HCT116 (cell line): ENCODE measurements around the gene GRM3. TPM values are rescaled to one million over a fixed set of nuclear protein-coding genes. Genes with fewer than 3 reads are reported as not detected.

Experiments used
- ATAC-seq: fragments of 200-7000 bp; cut with Tn5 transposase; 2 replicates; pipeline ENCODE4 v1.9.1; 2020; ENCODE audit warnings: mild to moderate bottlenecking, moderate library complexity
- BruUV-seq: library from RNA; stranded (reverse); fragments of 400-500 nt; replicated peaks from 2 replicates; lab custom pipeline; 2021; lab: Mats Ljungman, UMichigan
- CTCF ChIA-PET: fragments of 300-600 bp; sonication (Branson Sonifier 250); formaldehyde crosslinking; loops from one replicate; lab custom pipeline; 2021; ENCODE audit warnings: antibody characterized with exemption; lab: Charles Lee
- POLR2A ChIA-PET: fragments of 300-600, 350-600 bp; sonication (Branson Sonifier 250); formaldehyde crosslinking; loops from one replicate; lab custom pipeline; 2021; ENCODE audit warnings: antibody characterized with exemption; lab: Charles Lee
- RAD21 ChIA-PET, 2 experiments: fragments of 300-600 bp; sonication (Branson Sonifier 250); formaldehyde crosslinking; loops; one replicate each; lab custom pipeline; 2023; ENCODE audit warnings: low total read pairs in 2 of 2; ENCODE audit not compliant: uncharacterized antibody in 2 of 2, unreplicated experiment in 2 of 2, low non-redundant PET in 1 of 2; lab: Charles Lee
- DNase-seq: peaks from one replicate; pipeline ENCODE4 v3.0.0-alpha.2; 2010; ENCODE audit warnings: low read depth, low spot score
- H2AFZ ChIP-seq: fragments of 200-600 bp; shearing (Covaris generic), sonication (generic); 2 replicates; pipeline ENCODE4 v1.6.1; 2017; ENCODE audit warnings: low read depth, mixed run types, mixed read lengths, antibody characterized with exemption, low read length; ENCODE audit not compliant: poor library complexity, severe bottlenecking
- H3K27ac ChIP-seq: 2 replicates; pipeline ENCODE4 v1.5.1; 2012; ENCODE audit warnings: low read depth, low read length
- H3K27me3 ChIP-seq: fragments of 200-600 bp; sonication (generic); 2 replicates; pipeline ENCODE4 v1.6.1; 2016; ENCODE audit warnings: mixed run types, low read length, mixed read lengths; ENCODE audit not compliant: insufficient read depth
- H3K36me3 ChIP-seq, 2 experiments: fragments of 200-500 bp in 1 of 2; fragments of 200-600 bp in 1 of 2; sonication (Bioruptor generic) in 1 of 2; sonication (generic) in 1 of 2; 2 replicates each; pipeline versions ENCODE4 v1.5.1 to v1.6.1; 2014 to 2016; ENCODE audit warnings: low read length in 2 of 2, inconsistent platforms in 1 of 2, mixed read lengths in 1 of 2, mixed run types in 1 of 2; ENCODE audit not compliant: insufficient read depth in 2 of 2, control insufficient read depth in 1 of 2
- H3K4me1 ChIP-seq, 2 experiments: fragments of 200-600 bp in 1 of 2; sonication (generic) in 1 of 2; 2 replicates each; pipeline versions ENCODE4 v1.5.1 to v1.6.1; 2012 to 2017; ENCODE audit warnings: low read length in 2 of 2, inconsistent platforms in 1 of 2, mild to moderate bottlenecking in 1 of 2, mixed read lengths in 1 of 2, mixed run types in 1 of 2, moderate library complexity in 1 of 2; ENCODE audit not compliant: insufficient read depth in 2 of 2, control insufficient read depth in 1 of 2
- H3K4me2 ChIP-seq: fragments of 200-600 bp; sonication (generic); 2 replicates; pipeline ENCODE4 v1.6.1; 2017; ENCODE audit warnings: mixed run types, low read length, mixed read lengths
- H3K4me3 ChIP-seq, 2 experiments: fragments of 200-600 bp in 1 of 2; sonication (generic) in 1 of 2; replicated peaks in 1 of 2; 2 replicates each; pipeline ENCODE4 v1.5.1; 2011 to 2016; ENCODE audit warnings: low read length in 2 of 2, control low read depth in 1 of 2, low read depth in 1 of 2, mild to moderate bottlenecking in 1 of 2, mixed read lengths in 1 of 2, mixed run types in 1 of 2
- H3K79me2 ChIP-seq: fragments of 200-600 bp; sonication (generic); 2 replicates; pipeline ENCODE4 v1.6.1; 2017; ENCODE audit warnings: mild to moderate bottlenecking, mixed run types, low read length, moderate library complexity, mixed read lengths; ENCODE audit not compliant: insufficient read depth
- H3K9ac ChIP-seq: fragments of 200-600 bp; sonication (generic); 2 replicates; pipeline ENCODE4 v1.6.1; 2016; ENCODE audit warnings: low read length, mixed read lengths
- H3K9me2 ChIP-seq: fragments of 200-600 bp; sonication (generic), shearing (Covaris generic); 2 replicates; pipeline ENCODE4 v1.6.1; 2017; ENCODE audit warnings: mixed run types, mild to moderate bottlenecking, moderate library complexity; ENCODE audit not compliant: insufficient read depth
- H3K9me3 ChIP-seq, 2 experiments: fragments of 200-500 bp in 1 of 2; fragments of 200-600 bp in 1 of 2; sonication (Bioruptor generic) in 1 of 2; sonication (generic) in 1 of 2; 2 replicates each; pipeline ENCODE4 v1.6.1; 2014 to 2017; ENCODE audit warnings: low read length in 2 of 2, mixed read lengths in 2 of 2, inconsistent platforms in 1 of 2, low read depth in 1 of 2, mild to moderate bottlenecking in 1 of 2, mixed run types in 1 of 2, moderate library complexity in 1 of 2; ENCODE audit not compliant: control insufficient read depth in 1 of 2, insufficient read depth in 1 of 2
- H4K20me1 ChIP-seq: fragments of 200-600 bp; sonication (generic), shearing (Covaris generic); 2 replicates; pipeline ENCODE4 v1.6.1; 2017; ENCODE audit warnings: mixed run types, mild to moderate bottlenecking, moderate library complexity; ENCODE audit not compliant: insufficient read depth
- CBX3 ChIP-seq: IDR thresholded peaks from 2 replicates; pipeline ENCODE4 v1.6.1; 2012; ENCODE audit warnings: low read depth
- CEBPB ChIP-seq: IDR thresholded peaks from 2 replicates; pipeline ENCODE4 v1.6.1; 2012; ENCODE audit warnings: low read depth
- EGR1 ChIP-seq: IDR thresholded peaks from 2 replicates; pipeline ENCODE4 v1.6.1; 2012; ENCODE audit warnings: low read depth
- EZH2 ChIP-seq: fragments of 200-600 bp; sonication (generic); IDR thresholded peaks from 2 replicates; pipeline ENCODE4 v1.6.1; 2017; ENCODE audit warnings: antibody characterized with exemption, mixed run types
- EZH2phosphoT487 ChIP-seq: fragments of 200-600 bp; IDR thresholded peaks from 2 replicates; pipeline ENCODE4 v1.6.1; 2018; ENCODE audit warnings: antibody characterized with exemption, borderline replicate concordance
- FOSL1 ChIP-seq: IDR thresholded peaks from 2 replicates; pipeline ENCODE4 v1.6.1; 2012; ENCODE audit warnings: low read depth
- POLR2A ChIP-seq: IDR thresholded peaks from 2 replicates; pipeline ENCODE4 v1.7.0; 2011; ENCODE audit warnings: borderline replicate concordance; ENCODE audit not compliant: insufficient read depth, insufficient read length; ENCODE audit errors: extremely low read depth
- POLR2AphosphoS5 ChIP-seq: IDR thresholded peaks from 2 replicates; pipeline ENCODE4 v1.6.1; 2011; ENCODE audit warnings: mild to moderate bottlenecking, low read depth, low read length, moderate library complexity
- RAD21 ChIP-seq: IDR thresholded peaks from 2 replicates; pipeline ENCODE4 v1.6.1; 2012; ENCODE audit warnings: low read depth, mild to moderate bottlenecking
- REST ChIP-seq: IDR thresholded peaks from 2 replicates; pipeline ENCODE4 v1.6.1; 2012; ENCODE audit warnings: low read depth
- SIN3A ChIP-seq: IDR thresholded peaks from 2 replicates; pipeline ENCODE4 v1.6.1; 2012; ENCODE audit warnings: low read depth
- SRF ChIP-seq: IDR thresholded peaks from 2 replicates; pipeline ENCODE4 v1.6.1; 2012; ENCODE audit warnings: low read depth
- TCF7L2 ChIP-seq: IDR thresholded peaks from 2 replicates; pipeline ENCODE4 v1.7.0; 2011; ENCODE audit warnings: borderline replicate concordance, inconsistent platforms; ENCODE audit not compliant: insufficient read depth, insufficient read length; ENCODE audit errors: extremely low read depth
- ZBTB33 ChIP-seq: IDR thresholded peaks from 2 replicates; pipeline ENCODE4 v1.6.1; 2011; ENCODE audit warnings: mild to moderate bottlenecking, low read length, moderate library complexity; ENCODE audit not compliant: insufficient replicate concordance; ENCODE audit errors: extremely low read depth
- ZFX ChIP-seq: fragments of 450-650 bp; IDR thresholded peaks from 2 replicates; pipeline ENCODE4 v1.6.1; 2017
- intact Hi-C: fragments of 100-400 bp; cut with micrococcal nuclease; formaldehyde crosslinking; loops from 2 replicates; pipeline ENCODE4 v1.10.0; 2022
- total RNA-seq: library from RNA; stranded (reverse); gene quantifications from one replicate; pipeline ENCODE4 v1.2.1, GENCODE V29; 2021; ENCODE audit not compliant: unreplicated experiment

GRM3 gene
- total RNA-seq, 1 experiment from 2014 or later = not detected

GRCh38 chr7:86825264-86825663, 181.6 kb downstream of the GRM3 start:
- Histone ChIP-seq H3K27ac (no peak overlapping the region), H3K4me3 (no peak overlapping the region), H3K9me3 (no peaks in the 10 kb centered on the region), H3K9me2 (no peaks in the 10 kb centered on the region), H3K4me2 (no peak overlapping the region), H3K79me2 (no peaks in the 10 kb centered on the region), H4K20me1 (no peaks in the 10 kb centered on the region), H3K9ac (no peak overlapping the region), H2AFZ (no peak overlapping the region), H3K4me1 (no peaks in the 10 kb centered on the region), H3K27me3 (no peaks in the 10 kb centered on the region; the same call in 1 of the 2 replicates), H3K36me3 (no peaks in the 10 kb centered on the region)
- intact Hi-C loops = no loop called here
- ChIA-PET CTCF (interaction anchor here (2.0 kb wide), 1 partner anchor 10 kb away, joined by 6 read pairs; no protein-coding TSS in a partner anchor), RAD21 (no interaction called here), POLR2A (no interaction called here)
- no peak for TF ChIP-seq SRF
- no peak for TF ChIP-seq POLR2A
- no peak for TF ChIP-seq POLR2AphosphoS5
- TF ChIP-seq ZFX = no peak
- TF ChIP-seq EGR1 = no peak
- no peak for TF ChIP-seq FOSL1
- no peak for TF ChIP-seq ZBTB33
- no peak for TF ChIP-seq SIN3A
- TF ChIP-seq EZH2phosphoT487 = no peak
- TF ChIP-seq RAD21 = no peak
- TF ChIP-seq CBX3 = no peak
- TF ChIP-seq TCF7L2 = no peak
- no peak for TF ChIP-seq REST
- no peak for TF ChIP-seq EZH2
- no peak for TF ChIP-seq CEBPB
- ATAC-seq (no peak), DNase-seq (no peak)
- BruUV-seq = no TSS peak
